ENCODE data around the gene FLT1. TPM values are rescaled to one million over a fixed set of nuclear protein-coding genes. Genes with fewer than 3 reads are reported as not detected.

The FLT1 gene
- polyA plus RNA-seq, 4 donors, result 44.6 to 61.8 (median 53.6) TPM

DNA sequence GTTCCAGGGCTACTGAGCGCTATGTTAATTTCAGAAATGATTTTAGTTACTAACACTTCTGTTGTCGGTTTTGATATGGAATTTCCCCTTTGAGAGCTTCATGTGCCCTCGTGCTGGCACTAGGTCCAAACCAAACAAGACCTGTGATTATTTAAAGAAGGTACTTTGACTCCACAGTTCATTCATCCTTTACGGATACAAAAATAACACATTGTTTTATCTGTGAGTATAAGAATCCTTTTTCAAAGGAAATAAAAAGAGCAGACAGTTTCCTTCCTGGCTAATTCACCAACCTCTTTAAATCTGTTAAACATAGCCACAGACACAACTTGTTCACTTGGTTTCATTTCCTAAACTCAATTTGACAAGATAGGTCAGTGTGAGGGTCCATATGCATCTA is 141.2 kb downstream of the FLT1 start:
- DNase-seq (ENCODE audit: low read depth in 4 of 4, low spot score in 3 of 4), result no peak

DNA sequence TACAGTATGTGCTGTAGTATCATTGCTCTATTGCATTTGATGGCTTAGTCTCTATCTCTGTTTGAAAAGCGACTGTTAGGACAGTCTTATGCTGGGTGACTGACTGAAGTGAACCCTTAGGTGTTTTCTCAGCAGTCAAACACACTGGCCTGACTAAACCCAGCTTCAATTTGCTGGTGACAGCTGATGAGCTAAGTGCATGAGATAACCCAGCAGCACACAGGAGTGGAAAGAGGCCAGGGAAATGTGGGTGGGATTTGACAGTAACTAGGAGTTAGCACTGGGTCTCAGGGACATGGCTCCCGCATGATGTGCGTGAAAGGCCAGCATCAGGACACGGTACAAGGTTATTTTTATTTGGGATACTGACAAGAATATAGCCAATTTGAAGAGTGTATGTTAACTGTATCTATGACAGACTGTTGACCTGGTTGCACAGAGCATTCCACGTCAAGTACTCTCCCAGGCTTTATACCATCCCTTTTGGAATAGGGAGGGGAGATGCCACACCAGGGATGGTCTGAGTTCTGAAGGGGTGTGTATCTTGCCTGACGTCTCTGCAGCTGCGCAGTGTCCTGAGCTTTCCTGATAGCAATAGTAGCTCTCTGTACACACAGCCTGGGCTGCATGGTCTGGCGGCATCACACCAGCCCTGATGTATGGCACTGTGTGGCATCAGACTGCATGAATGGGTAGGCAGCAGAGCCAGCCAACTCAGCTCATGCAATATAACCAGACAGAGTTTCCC is 144.8 kb downstream of the FLT1 start:
- DNase-seq (ENCODE audit: low read depth in 4 of 4, low spot score in 3 of 4), result no peak

DNA sequence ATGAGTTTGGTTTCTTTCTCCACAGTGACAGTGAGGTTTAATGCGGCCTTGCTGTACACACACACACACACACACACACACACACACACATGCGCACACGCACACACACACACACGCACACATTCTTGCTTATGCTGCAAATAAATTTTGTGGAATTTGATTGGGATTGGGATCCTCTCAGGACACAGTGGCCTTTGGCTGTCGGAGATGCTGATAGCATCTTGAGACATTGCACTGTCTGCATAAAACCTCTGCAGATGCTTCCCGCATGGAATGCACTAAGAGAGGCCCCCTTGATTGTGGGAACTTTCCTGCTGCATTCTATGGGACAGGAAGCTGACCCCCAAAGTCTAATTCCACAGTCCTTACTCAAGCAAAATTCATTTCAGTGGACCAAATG is 145.6 kb downstream of the FLT1 start:
- no peak for DNase-seq (ENCODE audit: low read depth in 4 of 4, low spot score in 3 of 4)

DNA sequence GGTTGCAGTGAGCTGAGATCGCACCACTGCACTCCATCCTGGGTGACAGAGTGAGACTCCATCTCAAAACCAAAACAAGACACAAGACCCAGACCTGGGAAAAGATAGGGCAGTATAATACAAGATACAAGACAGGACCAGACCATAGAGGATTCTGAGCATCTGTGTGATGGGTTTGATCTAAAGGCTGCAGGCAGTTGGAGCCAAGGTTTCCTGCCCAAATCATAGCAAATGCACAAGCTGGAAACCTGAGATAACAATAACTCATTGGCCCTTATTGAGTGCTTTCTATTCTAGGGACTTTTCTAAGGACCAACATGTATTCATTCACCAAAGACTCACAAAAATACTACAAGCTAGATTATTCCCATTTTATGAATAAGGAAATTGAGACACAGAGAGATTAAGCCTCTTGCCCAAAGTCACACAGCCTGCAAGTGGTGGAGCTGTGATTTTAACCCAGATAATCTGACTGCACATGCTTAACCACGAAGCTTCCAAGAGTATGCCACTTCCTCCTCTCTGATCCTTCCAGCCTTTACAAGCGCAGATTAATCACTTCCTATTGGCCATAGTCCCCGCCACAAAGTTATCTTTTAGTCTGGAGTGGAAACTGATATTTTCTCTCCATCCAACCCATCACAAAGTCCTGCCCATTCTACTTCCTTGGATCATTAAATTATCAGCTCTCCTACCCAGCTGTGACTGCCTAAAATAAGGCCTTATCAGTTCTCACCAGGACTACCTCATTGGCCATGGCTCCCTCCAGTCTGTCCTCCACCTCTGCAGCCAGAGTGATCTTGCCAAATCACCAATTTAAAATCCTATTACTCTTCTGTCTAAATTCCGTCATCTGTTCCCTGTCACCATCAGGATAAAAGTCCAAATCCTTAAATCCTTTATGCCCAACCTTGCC is 147.2 kb downstream of the FLT1 start:
- no peak for DNase-seq (ENCODE audit: low read depth in 4 of 4, low spot score in 3 of 4)

DNA sequence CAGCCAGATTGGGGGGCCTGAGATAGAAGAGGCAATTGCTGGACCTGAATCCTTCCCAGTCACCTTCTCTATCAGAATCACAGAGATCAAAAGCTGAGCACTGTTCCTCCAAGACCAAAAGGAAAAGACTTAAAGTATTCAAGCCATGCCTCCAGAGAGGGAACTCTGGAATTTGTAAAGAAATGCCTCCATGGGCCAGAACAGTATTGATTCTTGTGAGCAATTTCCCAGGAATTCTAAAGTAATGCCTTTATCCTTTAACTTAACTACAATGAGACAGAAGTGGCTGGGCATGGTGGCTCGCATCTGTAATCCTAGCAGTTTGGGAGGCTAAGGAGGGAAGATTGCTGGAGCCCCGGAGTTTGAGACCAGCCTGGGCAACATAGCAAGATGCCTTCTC is 148.8 kb downstream of the FLT1 start:
- no peak for DNase-seq (ENCODE audit: low read depth in 4 of 4, low spot score in 3 of 4)

DNA sequence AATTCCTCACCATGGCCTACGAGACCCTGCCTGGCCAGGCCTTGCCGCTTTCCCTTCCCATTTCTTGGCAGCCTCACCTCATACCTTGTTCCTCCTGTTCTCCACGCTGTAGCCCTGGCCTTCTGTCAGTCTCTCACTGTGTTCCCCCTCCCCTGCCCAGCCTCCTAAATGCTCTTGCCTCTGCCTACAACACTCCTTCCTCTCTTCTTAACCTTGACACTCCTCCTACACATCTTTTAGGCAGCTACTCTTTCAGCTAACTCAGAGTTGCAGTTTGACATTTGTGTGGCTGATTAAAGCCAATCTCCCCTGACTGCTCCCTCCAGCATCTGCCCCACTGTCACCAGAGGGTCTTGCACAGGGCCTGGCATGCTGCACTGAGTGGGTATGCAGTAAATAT is 150.8 kb downstream of the FLT1 start:
- no peak for DNase-seq (ENCODE audit: low read depth in 4 of 4, low spot score in 3 of 4)

DNA sequence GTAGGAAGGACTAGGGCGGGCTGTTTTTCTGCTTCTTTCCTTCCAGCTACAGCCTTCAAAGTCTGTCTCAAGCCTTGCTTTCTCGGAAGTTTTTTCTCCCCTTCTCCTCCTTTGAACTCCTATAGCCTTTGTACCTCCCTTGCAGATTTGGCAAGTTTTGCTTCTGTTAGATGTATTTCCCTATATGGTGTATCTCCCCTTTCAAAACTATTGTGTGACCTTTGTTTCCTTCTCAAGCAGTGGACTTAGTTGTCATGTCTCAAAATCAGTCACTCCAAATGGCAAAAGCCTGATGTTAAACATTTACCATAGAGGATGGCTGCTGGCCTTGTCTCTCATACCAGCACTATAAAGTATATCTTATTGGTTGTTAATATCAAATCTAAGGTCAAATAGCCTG is 152.7 kb downstream of the FLT1 start:
- no peak for DNase-seq (ENCODE audit: low read depth in 4 of 4, low spot score in 3 of 4)

DNA sequence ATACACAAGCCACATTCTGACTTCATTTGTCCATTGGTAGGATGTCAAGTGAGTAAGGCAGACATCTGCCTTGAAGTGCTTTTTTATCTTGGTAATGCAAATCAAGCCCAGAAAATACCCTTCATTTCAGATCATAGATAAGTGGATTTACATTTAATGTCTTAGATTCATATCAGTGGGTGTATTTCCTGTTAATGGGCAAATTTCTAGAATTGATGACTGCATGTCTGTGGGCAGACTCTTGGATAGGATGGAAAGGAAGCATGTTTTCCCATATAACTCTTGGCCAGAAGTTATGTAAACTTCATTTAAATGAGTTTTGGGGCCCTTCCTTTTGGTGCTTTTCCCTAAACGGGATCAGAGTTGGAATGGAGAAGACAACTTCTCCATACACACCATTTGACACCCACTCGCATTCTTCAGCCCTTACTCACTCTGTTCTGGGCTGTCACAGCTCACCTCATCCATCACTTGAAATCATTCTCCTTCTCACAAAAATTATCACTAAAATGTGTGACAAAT is 154.6 kb downstream of the FLT1 start:
- no peak for DNase-seq (ENCODE audit: low read depth in 4 of 4, low spot score in 3 of 4)

DNA sequence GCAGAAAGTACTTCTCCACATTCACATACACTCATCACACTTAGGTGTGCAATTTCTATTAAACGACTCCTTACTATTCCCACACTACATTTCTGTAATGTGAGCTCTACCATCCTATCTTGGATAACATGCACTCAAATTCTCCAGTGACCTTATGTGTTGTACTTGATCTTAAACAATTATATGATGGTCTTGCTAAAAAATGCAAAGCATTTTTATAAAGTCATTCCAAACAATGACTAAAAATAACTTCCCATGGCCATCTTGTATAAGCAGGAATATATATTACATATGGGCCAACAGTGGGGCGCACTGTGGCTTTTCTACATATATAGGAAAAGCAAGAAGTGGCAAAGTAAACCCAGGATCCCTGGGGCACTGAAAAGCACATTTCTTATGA is 155.5 kb downstream of the FLT1 start:
- no peak for DNase-seq (ENCODE audit: low read depth in 4 of 4, low spot score in 3 of 4)

DNA sequence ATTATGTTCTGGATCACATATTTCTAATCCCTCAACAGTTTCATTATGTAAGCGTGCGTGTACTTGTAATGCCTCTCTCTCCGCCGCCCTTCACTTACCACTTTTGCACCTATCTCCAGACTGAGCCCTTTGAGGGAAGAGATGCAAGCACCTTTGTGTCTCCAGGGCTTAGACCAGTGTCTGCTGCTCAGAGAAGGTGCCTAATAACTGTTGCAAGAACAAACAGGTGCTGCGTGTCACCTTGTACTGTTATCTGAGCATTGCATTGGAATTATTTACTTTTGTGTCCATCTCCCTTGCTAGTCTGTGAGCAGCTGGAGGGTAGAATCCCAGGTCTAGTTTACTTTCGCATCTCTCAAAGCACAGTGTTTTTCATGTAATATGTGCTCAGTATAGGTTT is 156.2 kb downstream of the FLT1 start:
- no peak for DNase-seq (ENCODE audit: low read depth in 4 of 4, low spot score in 3 of 4)

DNA sequence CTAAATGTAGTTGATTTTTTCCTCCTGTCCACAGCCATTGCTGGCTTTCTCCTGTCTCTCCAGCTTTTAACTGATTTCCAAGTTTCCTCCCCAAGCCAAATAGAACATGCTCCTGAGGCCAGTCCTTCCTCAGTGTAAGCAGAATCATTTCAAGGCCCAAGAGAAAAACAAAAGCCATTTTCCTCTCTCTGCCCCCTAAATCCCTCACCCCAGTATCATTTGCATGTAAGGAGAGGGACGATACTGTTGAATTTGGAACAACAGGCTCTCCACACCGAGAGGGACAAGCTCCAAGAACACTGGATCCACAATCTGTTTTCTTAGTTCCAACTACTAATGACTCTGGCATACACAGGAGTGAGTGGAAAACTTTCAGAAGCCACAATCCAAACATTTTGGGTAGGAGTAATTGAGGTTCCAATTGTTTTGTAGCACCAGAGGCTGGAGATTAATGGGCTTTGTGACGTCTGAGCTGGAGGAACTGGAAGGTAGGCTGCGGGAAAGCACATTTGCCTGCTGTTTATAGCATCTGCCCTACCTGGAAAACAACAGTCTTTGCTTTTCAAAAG is 156.8 kb downstream of the FLT1 start:
- no peak for DNase-seq (ENCODE audit: low read depth in 4 of 4, low spot score in 3 of 4)

DNA sequence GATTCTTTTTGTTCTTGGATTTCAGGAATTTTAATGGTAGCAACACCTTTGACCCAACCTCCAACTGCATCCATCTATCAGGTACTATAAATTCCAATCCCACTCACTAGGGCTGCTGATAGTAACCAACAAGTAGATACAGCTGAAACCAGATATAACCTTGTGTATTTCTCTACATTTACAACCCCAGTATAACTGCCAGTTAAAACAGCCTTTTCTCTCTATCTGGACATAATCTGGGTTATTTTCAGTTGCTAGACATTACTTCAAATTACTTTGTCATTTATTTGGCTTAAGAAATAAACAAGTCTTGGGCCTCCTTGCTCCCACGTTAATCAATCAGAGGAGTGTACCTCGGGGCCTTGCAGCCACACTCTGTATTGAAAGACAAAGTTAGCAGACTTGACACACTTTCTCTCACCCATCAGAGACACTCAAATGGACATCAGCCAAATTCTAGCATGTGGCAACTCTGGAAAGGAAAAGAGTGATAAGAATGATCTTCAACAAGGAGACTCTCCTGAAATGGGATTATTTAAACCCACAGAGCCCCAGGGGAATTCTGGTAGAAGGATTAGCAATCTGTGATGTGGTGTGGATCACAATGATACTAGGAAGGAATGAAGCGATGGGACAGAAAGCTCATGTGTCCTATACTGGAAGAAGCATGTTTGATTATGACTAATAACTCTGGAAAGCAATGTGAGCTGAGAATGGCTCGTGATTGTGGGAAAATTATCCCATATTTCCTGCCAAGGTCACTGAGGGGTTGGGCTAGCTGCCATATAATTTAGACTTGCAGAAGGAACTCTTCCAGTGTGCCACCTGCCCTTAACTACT is 157.5 kb downstream of the FLT1 start:
- no peak for DNase-seq (ENCODE audit: low read depth in 4 of 4, low spot score in 3 of 4)

DNA sequence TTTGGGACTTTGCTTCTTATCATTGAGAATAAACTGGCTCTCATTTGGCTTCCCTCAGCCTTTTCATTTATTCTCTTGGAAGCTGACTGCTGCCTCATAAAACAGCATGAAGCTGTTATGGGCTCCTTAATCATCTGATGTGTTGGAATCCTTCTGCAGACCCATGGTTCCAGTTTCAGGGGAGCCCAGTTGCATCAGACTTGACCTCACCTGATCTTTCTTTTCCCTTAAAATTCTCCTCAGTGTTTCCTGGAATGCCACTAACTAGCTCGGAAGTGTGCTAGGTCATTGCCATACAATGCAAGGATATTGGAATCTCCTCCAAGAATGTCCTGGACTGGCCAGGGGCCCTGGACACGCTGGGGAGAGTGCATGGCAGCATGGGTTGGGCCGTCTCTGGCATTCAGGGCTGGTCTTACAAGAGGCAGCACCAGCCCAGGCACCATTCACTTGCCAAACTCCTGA is 158.7 kb downstream of the FLT1 start:
- DNase-seq (ENCODE audit: low read depth in 4 of 4, low spot score in 3 of 4), result no peak

DNA sequence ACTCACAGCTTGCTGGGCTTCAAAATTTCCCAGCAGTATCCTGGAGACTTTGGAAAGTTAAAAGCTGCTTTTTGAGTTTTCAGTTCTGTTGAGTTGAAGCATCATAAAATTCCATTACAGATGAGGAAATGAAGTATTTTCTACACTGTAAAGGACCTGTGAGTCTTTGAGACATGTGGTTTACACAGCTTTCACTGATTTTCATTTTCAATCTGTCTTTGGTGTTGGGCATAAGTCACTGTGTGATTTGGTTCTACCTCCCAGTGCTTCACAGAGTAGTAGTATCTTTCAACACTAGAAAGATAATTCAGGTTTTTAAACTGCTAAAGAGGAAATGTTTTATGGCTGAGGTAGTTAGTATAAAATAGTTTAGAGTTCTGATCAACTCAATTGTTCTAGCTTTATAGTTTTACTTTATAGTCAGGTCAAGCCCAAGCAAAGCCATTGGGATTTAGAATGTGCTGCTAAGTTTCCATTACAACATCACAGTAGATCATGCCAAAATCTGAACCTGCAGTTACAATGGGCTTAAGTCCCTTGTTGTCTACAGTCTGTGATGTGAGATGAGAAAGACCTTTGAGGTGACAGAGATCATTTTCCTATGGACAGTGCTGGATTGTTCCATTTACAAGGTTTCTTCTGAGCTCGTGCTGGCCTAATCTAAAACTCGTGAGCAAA is 161.6 kb downstream of the FLT1 start:
- no peak for DNase-seq (ENCODE audit: low read depth in 4 of 4, low spot score in 3 of 4)

DNA sequence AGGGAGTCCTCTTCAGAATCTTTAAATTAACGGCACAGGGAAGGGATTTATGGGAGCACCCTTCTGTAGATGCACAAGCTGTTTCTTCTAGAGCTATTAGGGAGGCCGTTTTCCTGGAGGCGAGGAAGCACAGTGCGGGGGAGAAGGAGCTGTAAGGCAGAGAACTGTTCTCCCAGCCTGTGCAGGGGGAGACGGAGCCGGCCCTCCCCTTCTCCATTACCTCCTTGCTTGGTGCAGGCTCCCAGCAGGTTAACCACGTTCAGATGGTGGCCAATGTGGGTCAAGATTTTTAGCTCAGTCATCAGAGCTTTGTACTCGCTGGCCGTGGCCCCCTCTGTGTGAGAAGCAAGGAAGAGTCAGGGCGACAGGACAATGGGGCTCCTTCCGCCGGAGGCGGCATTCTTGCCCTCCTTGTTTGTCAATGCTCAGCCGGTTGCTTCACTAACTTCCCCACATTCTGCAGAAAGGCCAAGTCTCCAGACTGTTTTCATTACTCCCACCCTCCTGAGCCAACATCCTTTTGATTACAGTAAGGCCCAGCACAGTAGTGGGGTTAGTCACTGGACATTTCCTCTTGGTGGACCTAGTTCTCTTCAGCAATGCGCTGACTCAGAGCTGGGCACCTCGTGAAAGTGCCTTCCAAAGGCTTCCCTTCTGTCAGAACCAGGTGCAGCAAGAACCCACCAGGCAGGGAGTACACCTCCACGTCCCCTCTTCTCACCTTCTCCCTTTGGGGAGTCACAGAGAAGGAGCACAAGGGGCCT is 165.4 kb downstream of the FLT1 start:
- no peak for DNase-seq (ENCODE audit: low read depth in 4 of 4, low spot score in 3 of 4)

DNA sequence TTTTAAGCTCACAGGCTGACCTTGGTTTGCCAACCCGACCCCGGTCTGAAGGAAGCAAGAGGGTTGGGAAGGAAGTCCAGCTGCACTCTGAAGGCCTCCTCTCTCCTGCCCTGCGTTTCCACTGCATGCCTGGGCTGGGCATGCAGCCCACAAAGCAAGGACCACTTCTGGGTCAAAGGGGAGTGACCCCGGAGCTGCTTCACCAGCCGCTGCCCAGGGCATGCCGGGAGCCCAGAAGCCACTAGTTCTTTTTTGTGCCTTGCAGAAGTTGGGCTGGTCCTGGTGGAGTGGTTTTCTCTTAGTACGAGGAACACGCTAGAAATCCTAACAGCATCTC is 166.7 kb downstream of the FLT1 start:
- no peak for DNase-seq (ENCODE audit: low read depth in 4 of 4, low spot score in 3 of 4)

DNA sequence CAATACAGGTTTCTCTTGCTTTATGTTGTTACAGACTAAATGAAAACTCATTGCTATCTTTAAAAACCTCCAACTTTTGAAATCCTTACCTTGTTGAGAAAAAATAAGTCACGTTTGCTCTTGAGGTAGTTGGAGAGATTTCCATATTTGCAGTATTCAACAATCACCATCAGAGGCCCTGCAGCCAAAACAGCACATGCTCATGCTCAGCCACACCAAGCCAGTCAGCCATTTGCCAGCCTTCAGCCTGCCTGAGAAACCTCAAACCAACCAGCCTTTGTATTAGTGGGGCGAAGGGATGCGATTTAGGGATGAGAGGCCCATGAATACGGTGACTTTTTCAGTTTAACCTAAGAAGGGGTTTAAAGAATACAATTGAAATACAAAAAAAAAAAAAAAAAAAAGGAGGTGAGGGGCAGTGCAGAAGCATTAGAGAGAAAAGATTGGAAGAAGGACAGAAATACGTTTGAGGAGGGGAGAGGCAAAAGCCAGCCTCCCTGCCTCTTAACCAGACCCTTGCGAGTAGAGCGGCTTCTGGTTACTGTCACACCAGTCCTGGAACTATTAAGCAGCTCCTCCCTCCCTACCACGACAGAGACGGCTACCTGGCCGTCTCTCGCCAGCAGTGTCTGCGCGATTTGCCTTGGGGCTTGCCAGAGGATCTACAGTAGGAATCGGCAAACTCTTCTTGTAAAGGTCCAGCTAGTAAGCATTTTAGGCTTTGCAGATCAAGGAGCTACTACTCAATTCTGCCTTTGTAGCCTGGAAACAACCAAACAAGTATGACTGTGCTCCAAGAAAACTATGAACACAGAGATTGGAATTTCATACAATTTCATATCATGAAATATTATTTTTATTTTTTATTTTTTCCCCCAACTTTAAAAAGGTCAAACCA is 167.3 kb downstream of the FLT1 start:
- DNase-seq (ENCODE audit: low read depth in 4 of 4, low spot score in 3 of 4), result no peak

DNA sequence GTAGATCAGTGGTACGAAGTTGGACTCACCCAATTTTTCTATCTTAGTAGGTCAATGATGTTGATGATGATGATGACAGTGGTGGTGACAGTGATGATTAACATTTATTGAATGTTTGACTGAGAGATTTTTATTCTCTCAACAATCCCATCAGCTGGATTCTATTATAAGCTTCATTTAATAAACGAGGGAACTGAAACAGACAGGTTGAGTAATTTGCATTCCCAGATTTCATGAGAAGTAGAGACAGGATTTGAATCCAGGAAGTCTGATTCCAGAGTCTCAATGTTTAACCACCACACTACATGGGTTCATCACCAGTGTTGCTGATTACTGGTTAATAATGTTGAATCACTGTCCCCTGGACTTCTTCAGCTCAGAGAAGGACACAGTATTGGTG is 168.9 kb downstream of the FLT1 start:
- no peak for DNase-seq (ENCODE audit: low read depth in 4 of 4, low spot score in 3 of 4)
